ENCODE measurements around the gene TRMT10B.

TRMT10B gene, protein sequence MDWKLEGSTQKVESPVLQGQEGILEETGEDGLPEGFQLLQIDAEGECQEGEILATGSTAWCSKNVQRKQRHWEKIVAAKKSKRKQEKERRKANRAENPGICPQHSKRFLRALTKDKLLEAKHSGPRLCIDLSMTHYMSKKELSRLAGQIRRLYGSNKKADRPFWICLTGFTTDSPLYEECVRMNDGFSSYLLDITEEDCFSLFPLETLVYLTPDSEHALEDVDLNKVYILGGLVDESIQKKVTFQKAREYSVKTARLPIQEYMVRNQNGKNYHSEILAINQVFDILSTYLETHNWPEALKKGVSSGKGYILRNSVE

DNA sequence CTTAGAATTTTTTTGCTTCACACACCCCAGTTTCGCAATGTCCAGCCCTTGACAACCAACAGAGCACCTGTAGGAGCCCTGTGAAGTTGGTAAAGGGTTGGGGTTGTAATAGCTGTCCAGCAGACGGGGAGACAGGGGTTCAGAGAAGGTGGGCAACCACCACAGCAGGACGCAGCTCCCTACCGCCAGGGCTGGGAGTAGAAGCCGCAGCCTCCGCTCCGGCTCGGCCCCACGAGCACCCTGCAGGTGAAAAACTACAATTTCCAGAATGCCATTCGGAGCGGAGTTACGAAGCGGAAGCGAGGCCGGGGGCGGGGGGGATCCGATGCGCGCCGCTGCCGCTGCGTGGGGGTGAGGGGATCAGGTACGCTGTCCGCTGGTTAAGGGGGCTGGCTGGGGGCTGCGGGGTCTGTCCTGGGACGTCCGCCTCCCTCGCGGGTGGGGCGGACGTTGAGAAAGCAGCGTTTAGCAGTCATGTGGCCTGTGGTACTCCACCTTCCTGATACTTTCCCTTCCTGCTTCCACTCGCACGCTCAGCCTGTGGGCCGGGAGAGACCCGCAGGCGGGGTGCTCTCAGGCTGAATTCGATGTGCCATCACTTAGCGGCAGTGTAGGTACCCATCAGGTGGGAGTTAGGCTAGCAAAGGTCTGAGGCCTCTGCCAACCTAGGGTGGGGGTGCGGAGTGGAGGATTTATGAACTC lies at the start of gene TRMT10B:
Gene TRMT10B (plus strand): TSS at position 317 of the 702 bp plus-strand sequence. CDS start 8,127 bp downstream, outside the sequence.
- peak; percentile 21 to 37 for DNase-seq

DNA sequence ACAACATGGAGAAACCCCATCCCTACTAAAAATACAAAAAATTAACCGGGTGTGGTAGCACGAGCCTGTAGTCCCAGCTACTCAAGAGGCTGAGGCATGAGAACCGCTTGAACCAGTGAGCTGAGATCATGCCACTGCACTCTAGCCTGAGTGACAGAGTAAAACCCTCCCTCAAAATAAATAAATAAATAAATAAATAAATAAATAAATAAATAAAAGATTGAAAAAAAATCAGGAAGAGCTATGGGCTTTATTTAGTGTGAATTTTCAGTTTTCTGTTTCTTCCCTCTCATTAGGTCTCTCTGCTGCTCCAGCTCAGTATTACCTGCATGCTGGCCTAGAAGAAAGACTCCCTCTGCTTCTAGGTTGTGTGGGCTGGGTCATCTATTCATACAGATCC lies 47.8 kb upstream of the TRMT10B start:
- no peak for DNase-seq

DNA sequence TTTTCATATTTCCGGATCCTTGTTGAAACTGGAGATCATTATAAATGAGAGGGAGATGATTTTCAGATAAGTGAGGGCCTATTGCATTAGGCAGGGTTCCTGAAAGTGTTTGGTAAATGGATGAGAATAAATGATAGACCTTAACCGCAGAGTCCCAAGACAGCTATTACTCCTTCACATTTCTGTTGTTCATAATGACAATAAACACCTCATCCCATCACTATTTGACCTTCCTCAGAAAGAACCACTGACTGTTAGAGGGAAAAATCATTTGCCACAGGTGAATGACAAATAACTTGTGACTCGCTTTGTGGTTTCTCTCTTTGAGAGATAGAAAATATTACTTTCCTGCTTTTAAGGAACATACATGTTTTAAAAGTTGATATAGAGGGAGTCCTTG lies 47.3 kb upstream of the TRMT10B start:
- no peak for DNase-seq

DNA sequence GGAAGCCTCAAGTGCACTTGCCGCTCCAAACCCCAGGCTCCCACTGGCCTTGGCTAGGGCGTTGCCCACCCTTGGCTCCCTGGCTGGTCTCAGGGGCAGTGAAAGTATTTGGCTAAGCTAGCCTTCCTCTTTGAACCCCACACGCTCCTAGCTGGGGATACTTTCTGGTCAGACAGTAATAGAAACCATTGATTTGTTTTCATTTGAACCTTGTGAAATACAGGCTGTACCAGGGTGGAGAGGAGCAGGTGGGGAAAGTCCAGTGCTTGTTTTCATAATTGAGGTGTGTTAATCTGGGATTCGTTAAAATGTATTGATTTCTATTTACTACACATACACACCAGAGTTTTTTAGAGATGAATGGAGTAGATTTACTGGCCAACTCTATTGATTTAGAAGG lies 45.9 kb upstream of the TRMT10B start:
- DNase-seq: no peak

DNA sequence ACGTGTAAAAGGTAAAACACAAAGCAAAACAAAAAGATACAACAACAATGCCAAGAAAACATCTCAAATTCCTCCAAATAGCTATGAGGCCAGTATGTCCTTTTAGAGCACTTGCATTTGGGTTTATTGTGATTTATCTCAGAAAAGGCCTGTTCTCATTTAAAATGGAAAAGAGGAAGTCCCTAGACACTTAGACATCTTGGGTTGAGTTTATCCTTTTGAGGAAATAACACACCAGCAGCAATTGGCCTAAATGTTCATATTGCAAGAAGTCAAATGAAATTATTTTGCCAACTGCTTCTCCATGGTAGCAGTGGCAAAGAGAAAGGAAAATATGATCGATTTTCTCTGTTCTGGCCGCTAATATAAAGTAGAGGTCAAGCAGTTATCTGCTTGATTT lies 43.6 kb upstream of the TRMT10B start:
- DNase-seq: no peak

DNA sequence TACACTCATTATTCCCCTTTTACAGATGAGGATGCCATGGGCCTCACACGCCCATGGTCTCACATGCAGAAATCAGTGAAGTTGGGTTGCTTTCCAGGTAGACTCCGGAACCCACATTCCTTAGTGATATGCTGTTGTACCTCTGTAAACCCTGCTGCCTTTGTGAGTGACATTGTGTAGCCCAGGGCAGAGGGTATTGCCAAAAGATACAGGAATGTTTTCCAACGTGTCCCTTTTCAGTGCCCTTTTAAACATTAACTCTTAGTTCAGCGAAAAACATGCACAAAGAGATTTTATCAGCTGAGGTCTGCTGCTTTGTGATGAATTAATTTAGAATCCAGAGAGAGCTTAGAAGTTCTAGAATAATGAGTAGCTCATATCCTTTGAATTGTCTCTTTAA lies 38.3 kb upstream of the TRMT10B start:
- no peak for DNase-seq

DNA sequence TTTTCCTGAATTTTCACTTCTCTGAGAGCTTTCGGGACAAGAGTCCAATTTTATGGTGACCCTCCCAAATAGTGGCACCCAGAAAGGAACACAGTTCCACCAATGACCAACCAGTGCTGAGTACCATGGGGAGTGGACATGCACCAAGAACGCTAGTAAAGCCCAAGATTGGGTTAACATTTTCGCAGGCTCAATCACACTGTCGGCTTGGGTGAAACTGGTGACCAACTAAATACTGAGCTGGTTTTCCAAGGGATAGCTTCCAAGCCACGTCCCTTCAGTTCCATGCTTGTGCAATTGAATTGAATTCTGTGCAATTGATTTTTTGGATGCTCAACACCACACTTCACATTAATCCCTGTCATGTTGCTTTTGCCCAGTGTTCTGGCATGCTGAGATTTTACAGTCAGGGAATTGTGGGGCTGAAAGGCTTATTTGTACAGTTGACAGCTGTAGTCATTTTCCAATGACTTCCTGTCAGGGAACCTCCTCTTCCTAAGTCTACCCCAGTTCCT lies 37.6 kb upstream of the TRMT10B start:
- DNase-seq: no peak

DNA sequence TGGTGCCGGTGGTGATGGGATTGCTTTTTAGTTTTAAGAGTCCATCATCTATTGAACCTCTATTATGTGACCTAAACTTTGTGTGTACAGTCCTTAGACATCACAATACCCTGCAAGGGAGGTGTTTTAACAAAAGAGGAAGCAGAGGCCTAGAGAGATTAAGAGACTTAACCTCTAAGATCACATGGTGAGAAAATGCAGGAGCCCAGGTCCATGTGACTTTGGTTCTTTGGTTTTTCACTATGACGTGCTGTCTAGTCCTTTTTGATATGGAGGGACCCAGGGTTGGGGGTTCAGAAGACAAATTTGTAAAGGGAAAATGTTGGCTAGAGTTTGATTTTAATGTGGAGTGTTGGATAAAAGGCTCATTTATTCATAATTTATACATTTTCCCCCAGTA lies 34.1 kb upstream of the TRMT10B start:
- DNase-seq: no peak

DNA sequence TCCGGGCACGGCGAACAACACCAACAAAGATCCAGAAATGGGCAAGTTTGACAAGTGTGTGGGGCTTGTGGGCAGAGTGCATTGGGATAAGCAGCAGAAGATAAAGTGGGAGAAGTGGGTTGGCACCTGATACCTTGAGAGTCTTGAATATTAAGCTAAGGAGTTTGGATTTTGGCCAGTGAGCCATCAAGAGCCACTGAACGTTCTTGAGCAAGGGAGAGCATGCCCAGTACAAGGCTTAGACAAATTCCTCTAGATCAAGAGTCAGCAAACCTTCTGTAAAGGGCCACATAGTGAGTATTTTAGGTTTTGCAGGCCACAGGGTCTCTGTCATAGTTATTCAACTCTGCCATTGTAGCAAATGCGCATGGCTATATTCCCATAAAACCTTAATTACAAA lies 26.6 kb upstream of the TRMT10B start:
- DNase-seq: no peak

DNA sequence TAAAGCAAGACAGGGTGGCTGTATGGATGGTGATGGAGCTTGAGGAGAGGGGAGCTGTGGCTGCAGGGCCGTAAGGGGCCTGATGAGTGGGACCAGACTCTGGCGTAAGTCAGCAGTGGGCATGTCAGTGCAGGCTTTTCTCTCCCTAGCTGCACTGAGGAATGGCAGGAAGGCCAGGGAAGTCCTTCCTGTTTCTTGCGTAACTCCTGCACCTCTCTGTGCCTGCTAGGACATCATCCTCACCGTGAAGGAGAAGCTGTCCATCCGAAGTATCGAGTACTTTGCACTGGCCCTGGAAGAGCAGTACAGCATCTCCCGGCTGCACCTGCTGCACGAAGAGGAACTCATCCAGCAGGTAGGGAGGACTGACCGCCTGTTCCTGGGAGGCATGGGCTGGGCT lies 24.1 kb upstream of the TRMT10B start:
- DNase-seq: no peak

DNA sequence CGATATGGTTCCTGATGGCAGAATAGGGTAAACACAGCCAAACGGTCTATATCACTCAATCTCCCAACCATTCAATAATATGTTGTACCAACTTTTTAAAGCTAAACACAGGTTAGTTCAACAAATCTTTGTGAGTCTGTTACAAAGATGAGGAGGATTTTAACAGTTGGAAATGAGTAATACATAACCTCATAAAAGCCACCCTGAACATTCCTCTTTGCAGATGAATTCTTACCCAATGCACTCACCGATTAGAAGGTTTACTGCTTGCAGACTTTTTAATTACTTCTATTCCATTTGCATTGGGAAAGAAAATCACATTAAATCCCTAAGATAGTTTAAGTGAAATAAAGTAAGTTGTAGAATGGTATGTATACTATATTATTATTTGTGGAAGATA lies 23.3 kb upstream of the TRMT10B start:
- DNase-seq: no peak

DNA sequence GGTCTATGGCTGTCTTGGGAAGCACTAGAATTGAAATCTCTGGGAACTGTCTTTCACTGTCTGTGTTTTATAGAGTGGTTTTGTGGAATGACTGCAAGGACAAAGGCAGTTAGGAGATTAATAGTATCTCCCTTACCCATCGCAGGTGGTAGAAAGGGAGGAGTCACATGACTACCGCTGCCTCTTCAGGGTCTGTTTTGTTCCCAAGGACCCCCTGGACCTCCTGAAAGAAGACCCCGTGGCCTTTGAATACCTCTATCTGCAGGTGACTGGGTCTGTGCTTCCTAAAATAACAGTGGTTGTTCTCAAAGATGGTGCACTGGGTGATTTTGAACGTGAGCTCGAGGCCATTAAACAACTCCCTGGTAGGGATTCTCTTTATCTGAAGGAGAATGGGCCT lies 22.8 kb upstream of the TRMT10B start:
- DNase-seq: no peak

DNA sequence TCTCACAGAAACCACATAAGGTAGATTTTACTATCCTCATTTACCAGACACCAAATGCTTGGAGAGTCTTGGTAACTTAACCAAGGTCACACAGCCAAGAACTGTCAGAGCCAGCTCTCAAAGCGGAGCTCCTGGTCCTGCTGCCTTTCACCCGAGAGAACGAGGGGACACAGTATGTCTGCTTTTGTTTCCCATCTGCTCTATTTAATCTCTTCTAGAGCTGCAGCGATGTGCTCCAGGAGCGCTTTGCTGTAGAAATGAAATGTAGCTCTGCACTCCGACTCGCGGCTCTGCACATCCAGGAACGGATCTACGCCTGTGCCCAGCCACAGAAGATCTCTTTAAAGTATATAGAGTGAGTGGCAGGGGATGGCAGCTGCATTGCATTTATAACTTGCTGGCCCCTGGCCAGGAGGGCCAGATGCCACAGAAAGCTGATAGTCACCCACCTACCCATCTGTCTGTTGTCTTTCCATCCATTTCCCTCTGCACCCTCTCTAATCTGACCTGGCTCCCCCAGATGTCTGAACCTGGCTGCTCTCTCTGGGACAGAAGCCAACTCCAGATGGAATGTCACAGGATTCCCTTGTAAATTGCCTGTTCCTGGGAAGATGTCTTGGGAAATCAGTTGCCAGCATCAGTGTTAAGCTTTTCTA lies 21.4 kb upstream of the TRMT10B start:
- no peak for DNase-seq

DNA sequence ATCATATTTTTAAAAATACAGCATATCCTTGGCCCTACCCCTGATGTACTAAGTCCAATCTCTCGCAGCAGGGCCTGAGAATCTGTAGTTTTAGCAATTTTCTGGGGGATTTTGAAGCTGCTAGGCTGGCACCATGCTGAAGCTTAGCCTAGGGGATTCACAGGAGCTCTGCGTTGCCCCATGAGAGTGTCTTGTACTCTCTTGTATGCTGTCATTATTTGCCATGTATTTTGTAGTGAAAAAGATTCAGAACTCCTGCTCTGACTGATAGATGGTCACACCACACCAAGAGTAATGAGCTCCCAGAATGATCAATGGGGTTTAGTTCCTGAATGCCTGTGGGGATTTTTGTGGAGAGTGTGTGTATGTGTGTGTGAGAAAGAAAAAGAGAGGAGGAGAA lies 20.7 kb upstream of the TRMT10B start:
- no peak for DNase-seq

DNA sequence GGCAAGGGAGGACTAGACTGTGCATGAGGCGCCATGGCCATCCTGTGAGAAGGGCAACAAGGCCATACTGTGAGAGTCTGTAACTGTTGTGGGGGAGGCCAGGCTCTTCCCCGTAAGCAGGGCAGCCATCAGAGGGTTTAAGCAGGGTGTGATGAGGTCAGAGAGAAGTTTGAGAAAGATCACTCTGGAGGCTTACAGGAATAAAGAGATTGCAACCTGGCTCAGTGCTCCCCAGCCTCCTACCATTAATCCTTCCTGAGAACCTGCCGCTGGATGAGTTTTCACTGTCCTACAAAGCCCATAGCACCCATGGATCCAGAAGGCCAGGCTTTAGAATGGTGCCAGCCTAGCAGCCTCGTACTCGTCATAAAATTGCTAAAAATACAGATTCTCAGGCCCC lies 14.4 kb upstream of the TRMT10B start:
- no peak for DNase-seq

DNA sequence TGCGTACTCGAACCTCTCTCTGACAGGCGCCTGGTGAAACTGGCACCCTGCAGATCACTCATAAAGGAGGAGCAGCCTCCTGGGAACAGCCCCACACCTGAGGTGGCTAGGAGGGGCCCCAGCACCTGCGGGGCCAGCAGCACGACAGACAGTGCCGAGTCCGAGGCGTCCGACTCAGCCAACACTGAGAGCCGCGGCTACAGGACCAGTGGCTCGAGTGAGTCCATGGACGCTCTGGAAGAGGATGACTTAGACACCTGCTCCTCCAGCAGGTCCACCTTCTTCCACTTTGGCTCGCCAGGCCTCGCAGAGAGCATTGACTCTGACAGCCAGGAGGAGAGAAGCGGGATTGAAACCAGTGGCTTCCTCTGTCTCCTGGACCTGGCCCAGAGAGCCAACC lies 13.5 kb upstream of the TRMT10B start:
- DNase-seq: no peak

DNA sequence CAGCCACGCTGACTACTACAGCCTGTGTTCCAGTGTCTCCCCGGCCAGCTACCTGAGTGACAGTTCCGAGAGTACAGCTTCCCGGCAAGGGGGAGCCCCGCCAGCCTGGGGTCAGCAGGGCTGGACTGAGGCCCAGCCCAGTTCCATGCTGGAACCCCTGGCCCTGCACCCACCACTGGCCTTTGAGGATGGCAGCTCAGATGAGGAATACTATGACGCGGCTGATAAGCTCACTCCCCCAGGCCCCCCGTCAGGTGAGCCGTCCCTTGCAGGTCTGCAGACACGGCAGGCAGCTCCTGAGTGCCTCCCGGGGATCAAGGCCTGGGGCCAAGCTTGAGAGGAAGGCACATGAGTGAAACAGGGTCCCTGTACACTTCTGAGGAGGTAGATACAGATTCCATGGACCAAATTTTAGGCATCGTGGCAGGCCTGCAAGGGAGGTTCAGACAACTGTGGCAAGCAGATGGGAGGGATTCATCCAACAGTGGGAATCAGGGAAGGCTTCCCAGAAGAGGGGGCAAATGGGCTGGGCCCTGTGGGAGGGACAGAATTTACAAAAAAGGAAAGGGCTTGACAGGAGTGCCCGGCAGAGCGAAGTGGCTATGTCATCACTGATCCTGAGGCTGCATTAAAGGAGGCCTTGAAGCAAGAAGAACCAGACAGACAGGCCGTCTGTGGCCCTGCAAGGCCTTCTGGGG lies 12.8 kb upstream of the TRMT10B start:
- DNase-seq: no peak

DNA sequence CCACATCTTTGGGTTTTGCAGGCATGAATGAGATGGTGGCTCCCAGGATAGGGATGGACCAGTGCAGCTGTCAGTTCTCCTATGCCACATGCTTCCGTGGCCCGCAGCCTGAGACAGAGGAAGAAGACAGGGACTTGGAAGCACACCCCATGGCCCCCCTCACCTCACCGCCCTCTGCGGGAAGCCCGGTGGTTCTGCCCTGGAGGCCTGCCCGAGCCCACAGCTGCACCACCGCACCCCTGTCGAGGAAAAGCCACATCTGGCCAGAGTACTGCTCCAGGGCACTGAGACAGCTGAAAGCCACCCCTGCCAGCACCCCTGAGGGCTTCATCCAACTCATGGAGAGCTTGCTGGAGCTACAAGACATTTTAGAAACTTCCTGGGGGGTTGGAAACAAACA lies 7.6 kb upstream of the TRMT10B start:
- DNase-seq: no peak

DNA sequence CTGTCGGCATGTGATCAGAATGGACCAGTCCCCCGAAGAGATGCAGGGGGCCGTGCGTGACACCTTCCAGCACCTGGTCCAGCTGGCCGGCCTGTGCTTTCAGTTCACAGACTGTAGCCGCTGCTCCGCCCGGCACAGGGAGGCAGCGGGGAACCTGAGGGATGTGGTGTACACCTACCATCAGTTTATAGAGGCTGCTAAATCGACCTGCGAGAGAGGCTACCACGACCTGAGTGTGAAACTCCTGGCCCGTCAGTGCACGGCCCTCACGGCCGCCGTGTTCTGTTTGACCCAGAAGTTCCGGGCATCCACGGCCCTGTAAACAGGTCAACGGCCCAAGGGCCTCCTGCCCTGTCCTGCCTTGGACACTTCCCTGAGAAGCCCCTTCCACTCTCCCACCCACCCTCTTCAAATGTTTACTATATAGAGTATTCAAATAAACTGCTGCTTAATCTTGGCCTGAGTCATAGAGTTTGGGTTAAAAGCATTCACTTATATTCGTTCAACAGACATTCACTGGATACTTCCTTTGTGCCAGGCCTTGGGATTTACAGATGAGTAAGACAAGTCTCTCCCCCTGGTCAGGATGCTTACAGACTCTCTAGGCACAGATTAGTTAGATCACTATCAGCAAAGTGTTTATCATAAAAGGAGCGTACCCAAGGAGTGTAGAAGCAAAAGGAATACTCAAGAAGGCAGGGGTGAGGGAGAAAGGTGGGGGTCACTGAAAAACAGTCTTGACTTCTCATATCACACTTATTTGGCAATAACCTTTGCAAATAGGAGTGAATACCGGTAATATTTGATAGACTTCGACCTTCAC lies 6.9 kb upstream of the TRMT10B start:
- no peak for DNase-seq

DNA sequence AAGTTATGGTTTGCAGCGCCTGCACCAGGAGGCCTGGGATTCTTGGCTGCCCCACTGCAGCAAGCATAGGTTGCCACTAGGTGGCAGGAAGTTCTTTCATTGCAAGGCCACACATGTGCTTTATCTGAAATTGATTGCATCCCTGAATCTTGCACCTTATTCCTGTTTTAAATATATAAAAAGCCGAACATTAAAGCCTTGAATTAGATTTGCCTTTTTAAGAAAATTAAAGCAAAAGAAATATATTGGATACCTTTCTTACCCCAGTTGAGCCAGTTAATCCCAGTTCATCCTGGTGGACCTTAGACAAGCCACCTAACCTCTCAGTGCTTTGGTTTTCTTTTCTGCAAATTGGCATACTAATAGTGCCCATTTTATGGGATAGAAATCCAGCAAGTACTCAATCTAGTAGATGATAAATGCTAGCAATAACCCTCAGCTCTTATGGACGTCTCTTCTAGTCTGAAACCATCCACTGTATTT lies 6.3 kb upstream of the TRMT10B start:
- DNase-seq: peak; percentile 3 to 19

DNA sequence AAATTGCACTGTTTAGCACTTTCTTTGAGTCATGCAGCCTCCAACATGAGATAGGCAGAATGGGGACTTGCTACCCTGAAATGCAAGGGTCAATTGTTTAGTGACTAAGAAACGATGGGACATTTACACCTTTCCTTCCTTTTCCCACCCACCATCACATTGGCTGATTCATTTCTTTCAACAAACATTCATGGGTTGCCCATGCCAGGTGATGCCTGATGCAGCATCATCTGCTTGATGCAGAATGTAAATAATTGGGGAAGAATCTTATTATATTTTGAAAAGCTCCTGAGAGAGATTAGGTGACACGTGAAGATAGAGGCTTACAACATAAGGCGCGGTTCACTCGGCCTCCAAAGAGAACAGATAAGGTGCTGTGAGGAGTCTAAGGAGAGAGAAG lies 4.5 kb upstream of the TRMT10B start:
- no peak for DNase-seq

DNA sequence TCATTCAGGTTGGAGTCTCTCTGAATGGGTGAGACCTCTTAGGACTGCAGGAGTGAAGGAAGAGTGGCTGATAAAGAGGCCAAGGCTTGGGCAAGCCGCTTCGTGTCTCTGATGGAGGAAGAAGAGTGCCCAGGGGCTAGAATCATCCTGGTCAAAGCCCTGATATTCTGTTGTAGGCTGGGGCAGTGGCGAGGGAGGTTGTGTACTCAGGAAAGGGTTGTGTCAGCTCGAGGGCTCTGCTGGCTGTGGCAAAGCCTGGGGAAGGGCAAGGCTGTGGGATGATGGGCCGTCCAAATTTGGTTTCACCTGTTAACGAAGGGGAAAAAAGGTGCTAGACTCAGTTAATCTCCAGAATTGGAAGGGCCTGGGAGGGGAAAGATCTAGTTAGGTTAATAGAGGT lies 2.4 kb upstream of the TRMT10B start:
- no peak for DNase-seq
